Stomach smooth muscle (tissue), 2 donors: ENCODE measurements around the gene DCAF6.
"Not testable (repeated sequence)": the region's sequence is repeated elsewhere in the genome, so short reads cannot be mapped to it uniquely, and the experiment has no call there.

Source experiments
- H3K27ac ChIP-seq: one replicate; pipeline ENCODE4 v1.7.0; 2013; ENCODE audit warnings: mild to moderate bottlenecking, low read length, inconsistent platforms
- H3K27me3 ChIP-seq, 2 donors: one replicate each; pipeline ENCODE4 v1.7.0; 2013; ENCODE audit warnings: low read length in 2 of 2; ENCODE audit not compliant: insufficient read depth in 2 of 2, control insufficient read depth in 1 of 2
- H3K36me3 ChIP-seq, 2 donors: one replicate each; pipeline ENCODE4 v1.7.0; 2013; ENCODE audit warnings: low read length in 2 of 2; ENCODE audit not compliant: control insufficient read depth in 2 of 2, insufficient read depth in 2 of 2
- H3K4me1 ChIP-seq: one replicate; pipeline ENCODE4 v1.7.0; 2013; ENCODE audit warnings: low read length; ENCODE audit not compliant: control insufficient read depth, insufficient read depth
- H3K4me3 ChIP-seq, 2 donors: one replicate each; pipeline ENCODE4 v1.7.0; 2013; ENCODE audit warnings: low read length in 2 of 2
- H3K9ac ChIP-seq, 2 donors: one replicate each; pipeline ENCODE4 v1.7.0; 2013; ENCODE audit warnings: low read length in 2 of 2, mild to moderate bottlenecking in 1 of 2
- H3K9me3 ChIP-seq, 2 donors: one replicate each; pipeline ENCODE4 v1.7.0; 2013; ENCODE audit warnings: low read length in 2 of 2; ENCODE audit not compliant: control insufficient read depth in 2 of 2
- donor health status: healthy.
- donor health status: Pancreatic carcinoma.

The DCAF6 gene

GRCh38 chr1:168054117-168054516 lies 117.6 kb downstream of the DCAF6 start:
- H3K9me3 ChIP-seq: no peaks in the 10 kb centered on the region
- no peaks in the 10 kb centered on the region for H3K27me3 ChIP-seq
- H3K4me1 ChIP-seq: no peaks in the 10 kb centered on the region
- H3K36me3 ChIP-seq: peaks cover 0 to 3% of the 10 kb centered on the region in 2 donors
- no peak overlapping the region for H3K27ac ChIP-seq
- H3K4me3 ChIP-seq: no peak overlapping the region
- H3K9ac ChIP-seq: no peak overlapping the region

- H3K27me3 ChIP-seq, H3K9ac ChIP-seq, H3K27ac ChIP-seq, H3K36me3 ChIP-seq, H3K4me3 ChIP-seq, H3K9me3 ChIP-seq, H3K4me1 ChIP-seq: not testable (repeated sequence)
Measured at GRCh38 chr1:168056152-168056551, 119.7 kb downstream of the DCAF6 start.

GRCh38 chr1:168057355-168057754 lies 120.9 kb downstream of the DCAF6 start:
- no peaks in the 10 kb centered on the region for H3K4me1 ChIP-seq
- H3K27me3 ChIP-seq: no peaks in the 10 kb centered on the region
- no peak overlapping the region for H3K9ac ChIP-seq
- H3K9me3 ChIP-seq: no peaks in the 10 kb centered on the region
- H3K4me3 ChIP-seq: no peak overlapping the region
- peaks cover 2 to 3% of the 10 kb centered on the region in 2 donors for H3K36me3 ChIP-seq
- H3K27ac ChIP-seq: no peak overlapping the region

- no peaks in the 10 kb centered on the region for H3K4me1 ChIP-seq
- H3K4me3 ChIP-seq: no peak overlapping the region
- no peak overlapping the region for H3K9ac ChIP-seq
- no peaks in the 10 kb centered on the region for H3K9me3 ChIP-seq
- no peak overlapping the region for H3K27ac ChIP-seq
- peaks cover 1 to 2% of the 10 kb centered on the region in 2 donors for H3K36me3 ChIP-seq
- H3K27me3 ChIP-seq: no peaks in the 10 kb centered on the region
Measured at GRCh38 chr1:168057921-168058320, 121.4 kb downstream of the DCAF6 start.

- H3K27ac ChIP-seq: no peak overlapping the region
- H3K9me3 ChIP-seq: no peaks in the 10 kb centered on the region
- no peak overlapping the region for H3K4me3 ChIP-seq
- H3K4me1 ChIP-seq: no peaks in the 10 kb centered on the region
- no peaks in the 10 kb centered on the region for H3K27me3 ChIP-seq
- H3K36me3 ChIP-seq: peaks cover 9 to 18% of the 10 kb centered on the region in 2 donors
- no peak overlapping the region for H3K9ac ChIP-seq
Measured at GRCh38 chr1:168064216-168064615, 127.7 kb downstream of the DCAF6 start.

- Histone ChIP-seq H3K9me3 (no peaks in the 10 kb centered on the region), H3K4me3 (no peak overlapping the region), H3K27ac (no peak overlapping the region), H3K36me3 (peaks cover 15 to 23% of the 10 kb centered on the region in 2 donors), H3K9ac (no peak overlapping the region), H3K4me1 (no peaks in the 10 kb centered on the region), H3K27me3 (no peaks in the 10 kb centered on the region)
Measured at GRCh38 chr1:168065506-168065905, 129.0 kb downstream of the DCAF6 start.

GRCh38 chr1:168069384-168069783 lies 132.9 kb downstream of the DCAF6 start:
- no peak overlapping the region for H3K27ac ChIP-seq
- no peak overlapping the region for H3K9ac ChIP-seq
- H3K36me3 ChIP-seq: peaks cover 20 to 37% of the 10 kb centered on the region in 2 donors
- no peaks in the 10 kb centered on the region for H3K27me3 ChIP-seq
- no peaks in the 10 kb centered on the region for H3K4me1 ChIP-seq
- H3K9me3 ChIP-seq: no peaks in the 10 kb centered on the region
- no peak overlapping the region for H3K4me3 ChIP-seq

GRCh38 chr1:168079761-168080160 lies 143.3 kb downstream of the DCAF6 start:
- H3K27me3 ChIP-seq: no peaks in the 10 kb centered on the region
- H3K36me3 ChIP-seq: peaks cover 17 to 21% of the 10 kb centered on the region in 2 donors
- H3K4me3 ChIP-seq: no peak overlapping the region
- no peak overlapping the region for H3K27ac ChIP-seq
- H3K9ac ChIP-seq: no peak overlapping the region
- H3K4me1 ChIP-seq: peaks cover 10% of the 10 kb centered on the region
- H3K9me3 ChIP-seq: no peaks in the 10 kb centered on the region

GRCh38 chr1:168081373-168082007 lies 145.0 kb downstream of the DCAF6 start:
- no peaks in the 10 kb centered on the region for H3K9me3 ChIP-seq
- no peak overlapping the region for H3K9ac ChIP-seq
- peaks cover 20% of the 10 kb centered on the region for H3K4me1 ChIP-seq
- no peak overlapping the region for H3K27ac ChIP-seq
- H3K27me3 ChIP-seq: no peaks in the 10 kb centered on the region
- H3K36me3 ChIP-seq: peaks cover 12 to 21% of the 10 kb centered on the region in 2 donors
- no peak overlapping the region for H3K4me3 ChIP-seq

GRCh38 chr1:168082008-168082876 lies 145.8 kb downstream of the DCAF6 start:
- H3K9me3 ChIP-seq: no peaks in the 10 kb centered on the region
- peaks cover 8 to 16% of the 10 kb centered on the region in 2 donors for H3K36me3 ChIP-seq
- H3K27ac ChIP-seq: no peak overlapping the region
- H3K27me3 ChIP-seq: no peaks in the 10 kb centered on the region
- H3K4me3 ChIP-seq: no peak overlapping the region
- no peak overlapping the region for H3K9ac ChIP-seq
- peaks cover 22% of the 10 kb centered on the region for H3K4me1 ChIP-seq
